ENCODE data around the gene EMP3.

DNA sequence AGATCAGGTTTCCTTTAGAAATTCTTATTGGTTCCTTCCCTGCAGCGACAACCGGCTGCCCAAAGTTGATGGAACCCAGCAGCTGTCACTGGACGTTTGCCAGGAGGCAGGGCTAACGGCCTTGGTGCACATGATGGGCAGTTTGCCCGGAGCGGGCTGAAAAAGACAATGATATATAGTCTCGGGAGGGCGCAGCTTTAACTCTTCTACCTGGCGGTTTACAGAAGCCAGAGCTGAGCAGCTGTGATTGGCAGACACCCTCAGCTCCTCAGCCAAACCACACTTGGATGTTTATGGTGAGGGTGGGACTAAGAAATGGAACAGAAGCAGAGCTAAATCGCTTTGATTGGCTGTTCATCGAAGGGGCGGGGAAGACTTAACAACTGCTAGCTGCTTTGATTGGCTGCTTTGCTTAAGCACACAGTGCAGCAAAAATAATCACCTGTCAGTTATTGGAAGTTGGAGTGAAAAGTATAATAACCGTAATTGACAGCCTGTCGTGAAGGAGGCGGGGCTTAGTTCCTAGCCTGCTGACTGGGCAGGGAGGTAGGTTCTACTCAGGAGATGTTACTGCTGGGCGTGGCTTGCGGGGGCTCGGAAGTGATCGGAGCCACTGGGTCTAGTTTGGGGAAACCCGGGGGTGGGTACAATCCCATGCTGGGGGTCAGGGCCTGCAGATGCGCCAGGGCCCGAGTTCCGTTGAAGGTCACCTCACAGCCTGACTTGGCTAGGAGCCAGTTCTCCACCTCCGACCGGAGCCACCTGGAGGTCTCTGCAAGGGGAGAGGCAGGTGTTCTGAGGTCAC, 7.5 kb downstream of the EMP3 start:
- TF ChIP-seq, protein P1, sequence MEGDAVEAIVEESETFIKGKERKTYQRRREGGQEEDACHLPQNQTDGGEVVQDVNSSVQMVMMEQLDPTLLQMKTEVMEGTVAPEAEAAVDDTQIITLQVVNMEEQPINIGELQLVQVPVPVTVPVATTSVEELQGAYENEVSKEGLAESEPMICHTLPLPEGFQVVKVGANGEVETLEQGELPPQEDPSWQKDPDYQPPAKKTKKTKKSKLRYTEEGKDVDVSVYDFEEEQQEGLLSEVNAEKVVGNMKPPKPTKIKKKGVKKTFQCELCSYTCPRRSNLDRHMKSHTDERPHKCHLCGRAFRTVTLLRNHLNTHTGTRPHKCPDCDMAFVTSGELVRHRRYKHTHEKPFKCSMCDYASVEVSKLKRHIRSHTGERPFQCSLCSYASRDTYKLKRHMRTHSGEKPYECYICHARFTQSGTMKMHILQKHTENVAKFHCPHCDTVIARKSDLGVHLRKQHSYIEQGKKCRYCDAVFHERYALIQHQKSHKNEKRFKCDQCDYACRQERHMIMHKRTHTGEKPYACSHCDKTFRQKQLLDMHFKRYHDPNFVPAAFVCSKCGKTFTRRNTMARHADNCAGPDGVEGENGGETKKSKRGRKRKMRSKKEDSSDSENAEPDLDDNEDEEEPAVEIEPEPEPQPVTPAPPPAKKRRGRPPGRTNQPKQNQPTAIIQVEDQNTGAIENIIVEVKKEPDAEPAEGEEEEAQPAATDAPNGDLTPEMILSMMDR (IDR thresholded peaks at IDR 0.05 in 8 of 11, conservative IDR thresholded peaks at IDR 0.05 in 3 of 11), result peak in 1 of 11 experiments; percentile 33
- peak in 2 of 3 donors; percentile 49 to 82 for TF ChIP-seq POLR2A (IDR thresholded peaks at IDR 0.05)
- TF ChIP-seq POLR2AphosphoS5 (IDR thresholded peaks at IDR 0.05), result peak; percentile 85 to 90 (median 89)

Data from spleen (tissue), 7 donors.